Thyroid gland (tissue), 4 donors: ENCODE data around the gene PLEKHA7. TPM values are rescaled to one million over a fixed set of nuclear protein-coding genes. Genes with fewer than 3 reads are reported as not detected.

ENCODE experiments used
- DNase-seq, 2 donors: peaks; one replicate each; pipeline ENCODE4 v3.0.0-alpha.2; 2019
- H3K27ac ChIP-seq, 3 donors: fragments of 200-600 bp; sonication (generic); 1 replicate in 2 of 3; 2 replicates in 1 of 3; pipeline ENCODE4 v1.5.1; 2016 to 2019; ENCODE audit warnings: mild to moderate bottlenecking in 1 of 3, moderate library complexity in 1 of 3
- H3K27me3 ChIP-seq: fragments of 200-600 bp; sonication (generic); one replicate; pipeline ENCODE4 v1.5.1; 2019
- H3K36me3 ChIP-seq, 2 donors: fragments of 200-600 bp; sonication (generic); one replicate each; pipeline ENCODE4 v1.5.1; 2016 to 2019
- H3K4me1 ChIP-seq, 2 donors: fragments of 200-600 bp; sonication (generic); one replicate each; pipeline ENCODE4 v1.5.1; 2017 to 2019
- H3K4me3 ChIP-seq, 3 donors: fragments of 200-600 bp; sonication (generic); replicated peaks in 1 of 3; 1 replicate in 2 of 3; 2 replicates in 1 of 3; pipeline ENCODE4 v1.5.1; 2016; ENCODE audit warnings: mild to moderate bottlenecking in 1 of 3
- H3K9me3 ChIP-seq: fragments of 200-600 bp; sonication (generic); one replicate; pipeline ENCODE4 v1.5.1; 2017
- POLR2A ChIP-seq, 2 donors: fragments of 450-650 bp; IDR thresholded peaks; one replicate each; pipeline ENCODE4 v1.6.1; 2017; ENCODE audit warnings: antibody characterized with exemption in 2 of 2, mild to moderate bottlenecking in 2 of 2, moderate library complexity in 1 of 2
- WGBS, 2 donors: methylation state at CpG; one replicate each; pipeline ENCODE4 v1.1.5; 2017; 5-methylcytosine and 5-hydroxymethylcytosine counted together
- intact Hi-C: fragments of 100-400 bp; cut with DNase I; formaldehyde crosslinking; loops from one replicate; pipeline ENCODE4 v1.15.1; 2023
- total RNA-seq, 4 donors: library from RNA; depleted of rRNA; stranded (reverse); fragments of >200 nt; gene quantifications; one replicate each; pipeline ENCODE4 v1.2.3, GENCODE V29; 2016
- TF ChIP-seq, protein P1 (sequence below), 6 experiments: fragments of 200-600 bp in 3 of 6; fragments of 450-650 bp in 3 of 6; sonication (generic) in 3 of 6; IDR thresholded peaks; one replicate each; pipeline ENCODE4 v1.5.1; 2016 to 2019; ENCODE audit warnings: antibody characterized with exemption in 6 of 6, mild to moderate bottlenecking in 2 of 6, inconsistent platforms in 1 of 6, moderate library complexity in 1 of 6

Gene PLEKHA7
- total RNA-seq, 4 donors from 2014 or later, result 22.5 to 29.0 (median 23.4) TPM

DNA sequence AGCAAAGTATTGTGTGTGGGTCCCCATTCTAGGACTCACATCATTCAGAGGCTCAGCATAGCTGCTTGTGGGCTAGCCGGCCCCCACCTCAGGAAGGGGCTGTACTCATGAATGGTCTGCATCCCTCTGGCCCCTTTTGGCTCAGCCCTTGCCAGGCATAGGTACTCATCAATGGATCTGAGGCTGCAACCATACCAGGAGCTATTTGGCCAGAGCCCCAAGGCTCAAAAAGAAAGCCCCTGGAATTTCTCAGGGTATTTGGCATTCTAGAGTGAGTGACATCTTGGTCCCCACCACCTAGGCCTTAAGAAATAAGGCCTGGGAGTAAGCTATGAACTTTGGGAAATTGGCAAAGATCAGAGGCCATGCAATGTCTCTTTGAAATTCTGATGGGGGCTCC lies 38.3 kb downstream of the PLEKHA7 start:
- DNase-seq, result no peak
- TF ChIP-seq POLR2A (IDR thresholded peaks at IDR 0.05), result no peak
- TF ChIP-seq, protein P1, sequence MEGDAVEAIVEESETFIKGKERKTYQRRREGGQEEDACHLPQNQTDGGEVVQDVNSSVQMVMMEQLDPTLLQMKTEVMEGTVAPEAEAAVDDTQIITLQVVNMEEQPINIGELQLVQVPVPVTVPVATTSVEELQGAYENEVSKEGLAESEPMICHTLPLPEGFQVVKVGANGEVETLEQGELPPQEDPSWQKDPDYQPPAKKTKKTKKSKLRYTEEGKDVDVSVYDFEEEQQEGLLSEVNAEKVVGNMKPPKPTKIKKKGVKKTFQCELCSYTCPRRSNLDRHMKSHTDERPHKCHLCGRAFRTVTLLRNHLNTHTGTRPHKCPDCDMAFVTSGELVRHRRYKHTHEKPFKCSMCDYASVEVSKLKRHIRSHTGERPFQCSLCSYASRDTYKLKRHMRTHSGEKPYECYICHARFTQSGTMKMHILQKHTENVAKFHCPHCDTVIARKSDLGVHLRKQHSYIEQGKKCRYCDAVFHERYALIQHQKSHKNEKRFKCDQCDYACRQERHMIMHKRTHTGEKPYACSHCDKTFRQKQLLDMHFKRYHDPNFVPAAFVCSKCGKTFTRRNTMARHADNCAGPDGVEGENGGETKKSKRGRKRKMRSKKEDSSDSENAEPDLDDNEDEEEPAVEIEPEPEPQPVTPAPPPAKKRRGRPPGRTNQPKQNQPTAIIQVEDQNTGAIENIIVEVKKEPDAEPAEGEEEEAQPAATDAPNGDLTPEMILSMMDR (IDR thresholded peaks at IDR 0.05), result no peak
- H3K4me1 ChIP-seq, result peaks cover 10 to 22% of the 10 kb centered on the region in 2 donors
- no peaks in the 10 kb centered on the region for H3K27me3 ChIP-seq
- 72 to 80% methylated on average over 1 of the region's 1 CpG for WGBS, 2 donors
- intact Hi-C loops, result no loop called here
- H3K9me3 ChIP-seq, result no peaks in the 10 kb centered on the region
- H3K4me3 ChIP-seq, result no peak overlapping the region
- H3K27ac ChIP-seq, result no peak overlapping the region
- no peaks in the 10 kb centered on the region for H3K36me3 ChIP-seq

DNA sequence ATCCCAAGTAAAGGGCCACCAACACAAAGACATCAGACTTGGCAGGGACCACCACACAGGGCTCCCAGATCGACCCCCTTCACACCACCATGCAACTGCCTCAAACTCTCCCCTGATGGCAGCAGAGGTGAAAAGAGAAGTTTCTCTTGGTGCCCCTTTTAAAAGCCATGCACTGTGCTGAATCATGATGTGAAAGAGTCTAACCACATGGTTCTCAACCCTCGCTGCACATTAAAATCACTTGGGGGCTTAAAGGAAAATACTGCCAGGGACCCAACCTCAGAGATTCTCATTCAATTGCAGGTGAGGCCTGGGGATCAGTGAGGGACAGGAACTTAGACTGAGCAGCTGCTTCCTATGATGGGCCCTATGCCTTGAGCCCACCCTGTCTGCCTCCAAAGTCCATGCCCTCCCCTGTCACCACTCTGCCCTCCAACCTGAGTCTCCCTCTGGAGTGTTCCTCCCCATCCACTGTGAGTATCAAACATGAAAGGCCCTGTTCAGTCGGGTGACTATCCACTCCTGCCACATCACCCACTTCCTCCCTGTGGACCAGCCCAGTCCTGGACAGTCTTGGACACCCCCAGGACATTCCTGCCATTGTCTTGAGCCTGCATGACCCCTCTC lies 40.8 kb downstream of the PLEKHA7 start:
- no peak overlapping the region for H3K4me3 ChIP-seq
- peaks cover 10 to 19% of the 10 kb centered on the region in 2 donors for H3K4me1 ChIP-seq
- no peaks in the 10 kb centered on the region for H3K27me3 ChIP-seq
- no peaks in the 10 kb centered on the region for H3K36me3 ChIP-seq
- 77 to 92% methylated on average over 3 of the region's 3 CpGs for WGBS, 2 donors
- intact Hi-C loops, result no loop called here
- DNase-seq, result no peak
- no peak overlapping the region for H3K27ac ChIP-seq
- no peak for TF ChIP-seq POLR2A (IDR thresholded peaks at IDR 0.05)
- TF ChIP-seq, protein P1 (IDR thresholded peaks at IDR 0.05), result no peak
- H3K9me3 ChIP-seq, result no peaks in the 10 kb centered on the region

DNA sequence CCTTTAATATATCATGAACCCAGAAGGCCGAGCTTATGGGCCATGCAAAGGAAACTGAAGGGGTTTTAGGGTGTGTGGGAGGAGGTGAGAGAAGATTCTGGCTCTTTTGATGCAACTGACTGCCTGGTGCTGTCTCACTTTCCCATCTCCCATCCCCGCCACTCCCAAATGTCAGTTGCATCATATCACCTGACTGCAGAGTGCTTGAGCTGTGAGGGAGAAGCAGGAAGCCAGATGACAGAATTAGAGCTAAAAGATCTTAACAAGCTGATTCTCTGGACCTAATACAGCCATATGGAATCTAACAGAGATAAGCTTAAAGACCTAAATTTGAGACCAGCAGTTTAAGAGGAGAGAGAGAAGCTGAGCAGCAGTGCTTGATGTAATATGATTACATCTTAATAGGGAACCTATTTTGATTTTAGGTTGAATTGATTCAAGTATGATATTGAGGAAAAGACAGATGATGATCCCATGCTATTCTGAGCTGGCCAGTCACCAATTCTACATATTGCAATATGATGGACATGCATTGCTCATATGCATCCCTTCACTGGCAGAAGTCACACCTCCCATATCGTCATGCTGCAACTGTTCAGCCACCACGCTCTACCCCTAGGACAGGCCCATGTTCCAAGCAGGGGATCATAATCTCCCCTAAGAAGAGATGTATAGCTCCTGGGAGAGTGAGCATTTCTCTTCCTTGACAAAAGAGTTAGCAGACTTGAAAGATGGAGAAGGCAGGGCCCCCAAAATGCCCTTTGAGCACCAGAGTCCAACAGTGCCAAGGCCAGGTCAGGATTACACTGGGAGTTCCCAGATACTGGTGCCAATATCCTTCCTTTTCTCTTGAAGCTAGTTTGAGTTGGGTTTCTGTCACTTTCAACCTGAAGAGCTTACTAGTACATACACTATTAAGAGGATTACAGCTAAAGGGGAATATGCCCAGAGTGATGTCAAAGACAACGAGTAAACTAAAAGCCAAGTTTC lies 44.9 kb downstream of the PLEKHA7 start:
- 69 to 73% methylated on average over 5 of the region's 5 CpGs for WGBS, 2 donors
- Histone ChIP-seq H3K36me3 (no peaks in the 10 kb centered on the region), H3K4me1 (peaks cover 14 to 16% of the 10 kb centered on the region in 2 donors), H3K9me3 (no peaks in the 10 kb centered on the region), H3K4me3 (no peak overlapping the region), H3K27ac (no peak overlapping the region), H3K27me3 (no peaks in the 10 kb centered on the region)
- intact Hi-C loops, result no loop called here
- TF ChIP-seq, protein P1 (IDR thresholded peaks at IDR 0.05), result no peak
- no peak for TF ChIP-seq POLR2A (IDR thresholded peaks at IDR 0.05)
- DNase-seq, result no peak

DNA sequence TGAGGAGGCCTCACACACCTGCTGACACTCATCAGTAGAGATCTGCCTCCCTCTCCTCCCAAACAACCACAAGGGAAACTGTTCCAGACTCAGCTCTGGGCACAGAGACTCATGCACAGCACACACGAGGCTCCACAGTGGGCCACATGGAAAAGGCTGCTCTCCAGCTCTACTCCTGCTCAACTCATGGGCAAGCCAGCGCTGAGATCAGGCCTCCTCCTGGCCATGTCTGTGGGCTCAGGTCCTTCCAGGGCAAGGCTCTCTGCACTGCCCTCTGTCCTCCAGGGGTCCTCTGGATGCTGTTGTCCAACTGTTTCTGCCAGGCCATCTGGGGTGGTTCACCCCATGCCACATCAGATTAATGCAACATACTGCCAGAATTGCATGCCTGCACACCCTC lies 46.0 kb downstream of the PLEKHA7 start:
- TF ChIP-seq POLR2A (IDR thresholded peaks at IDR 0.05), result no peak
- TF ChIP-seq, protein P1 (IDR thresholded peaks at IDR 0.05), result no peak
- no peaks in the 10 kb centered on the region for H3K27me3 ChIP-seq
- intact Hi-C loops, result no loop called here
- peaks cover 14 to 19% of the 10 kb centered on the region in 2 donors for H3K4me1 ChIP-seq
- H3K9me3 ChIP-seq, result no peaks in the 10 kb centered on the region
- WGBS, 2 donors, result 64 to 79% methylated on average over 1 to 2 of the region's 2 CpGs
- H3K4me3 ChIP-seq, result no peak overlapping the region
- DNase-seq, result no peak
- H3K27ac ChIP-seq, result peak overlapping the region in 1 of 3 donors; percentile 10
- no peaks in the 10 kb centered on the region for H3K36me3 ChIP-seq
